GM13977 (cell line): ENCODE measurements around the gene ITGB1BP1.

ENCODE experiments used
- DNase-seq: peaks from one replicate; pipeline ENCODE4 v3.0.0; 2012; ENCODE audit warnings: low spot score
- CTCF ChIP-seq: IDR thresholded peaks from 2 replicates; pipeline ENCODE4 v1.5.1; 2012; ENCODE audit warnings: mild to moderate bottlenecking, control low read depth; ENCODE audit not compliant: insufficient read depth; ENCODE audit errors: extremely low read depth, missing control alignments
- in situ Hi-C: fragments of 300-500 bp; cut with MboI; formaldehyde crosslinking; loops from one replicate; pipeline ENCODE4 v1.12.0; 2022; ENCODE audit warnings: low sequenced_read_pairs, low pct_unique_long_range_greater_than_20kb, mixed read lengths, inconsistent platforms; ENCODE audit not compliant: unreplicated experiment

Gene ITGB1BP1

DNA sequence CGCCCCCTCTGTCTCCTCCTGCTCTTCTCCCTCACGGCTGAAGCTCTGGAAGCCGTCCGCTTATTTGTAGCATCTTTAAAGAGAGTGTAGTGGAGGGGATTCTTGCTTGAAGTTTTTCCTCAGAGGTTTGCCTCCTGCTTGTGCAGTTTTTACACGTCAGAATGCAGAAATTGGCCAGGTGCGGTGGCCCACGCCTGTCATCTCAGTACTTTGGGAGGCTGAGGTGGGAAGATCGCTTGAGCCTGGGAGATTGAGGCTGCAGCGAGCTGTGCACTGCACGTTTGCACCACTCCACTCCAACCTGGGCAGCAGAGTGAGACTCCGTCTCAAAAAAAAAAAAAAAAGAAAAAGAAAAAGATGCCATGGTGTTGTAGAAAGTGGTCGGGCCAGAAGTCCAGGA lies 69.0 kb downstream of the ITGB1BP1 start:
- TF ChIP-seq CTCF, result no peak
- in situ Hi-C loops, result no loop called here

More for the DNA sequence above, 69.0 kb downstream of the ITGB1BP1 start:
- no peak for DNase-seq
